Ishikawa (cell line): ENCODE results near the gene MRPS22.

Experiments
- CEBPB ChIP-seq: IDR thresholded peaks from 2 replicates; pipeline ENCODE4 v1.6.1; 2012
- CREB1 ChIP-seq: IDR thresholded peaks from 2 replicates; pipeline ENCODE4 v1.6.1; 2012; ENCODE audit warnings: low read depth
- EGR1 ChIP-seq: IDR thresholded peaks from 2 replicates; pipeline ENCODE4 v1.6.1; 2012
- EP300 ChIP-seq: IDR thresholded peaks from 2 replicates; pipeline ENCODE4 v1.6.1; 2012; ENCODE audit warnings: borderline replicate concordance
- FOXM1 ChIP-seq: IDR thresholded peaks from 2 replicates; pipeline ENCODE4 v1.6.1; 2012; ENCODE audit warnings: low read depth, borderline replicate concordance
- MAX ChIP-seq: IDR thresholded peaks from 2 replicates; pipeline ENCODE4 v1.6.1; 2012
- NFIC ChIP-seq: IDR thresholded peaks from 2 replicates; pipeline ENCODE4 v1.6.1; 2012
- RAD21 ChIP-seq: IDR thresholded peaks from 2 replicates; pipeline ENCODE4 v1.6.1; 2012; ENCODE audit warnings: low read depth
- REST ChIP-seq: IDR thresholded peaks from 2 replicates; pipeline ENCODE4 v1.6.1; 2012; ENCODE audit warnings: low read depth, mild to moderate bottlenecking
- TAF1 ChIP-seq: IDR thresholded peaks from 2 replicates; pipeline ENCODE4 v1.6.1; 2012; ENCODE audit warnings: low read depth, mild to moderate bottlenecking
- TCF12 ChIP-seq: IDR thresholded peaks from 2 replicates; pipeline ENCODE4 v1.6.1; 2012; ENCODE audit warnings: low read depth
- TEAD4 ChIP-seq: IDR thresholded peaks from 2 replicates; pipeline ENCODE4 v1.6.1; 2012
- USF1 ChIP-seq: IDR thresholded peaks from 2 replicates; pipeline ENCODE4 v1.6.1; 2012
- YY1 ChIP-seq: IDR thresholded peaks from 2 replicates; pipeline ENCODE4 v1.6.1; 2012; ENCODE audit warnings: low read depth
- ZBTB7A ChIP-seq: IDR thresholded peaks from 2 replicates; pipeline ENCODE4 v1.6.1; 2012; ENCODE audit warnings: low read depth

The MRPS22 gene

GRCh38 chr3:139306078-139306477 is 37.7 kb upstream of the MRPS22 start:
- TF ChIP-seq REST: no peak
- no peak for TF ChIP-seq ZBTB7A
- no peak for TF ChIP-seq USF1
- no peak for TF ChIP-seq FOXM1
- no peak for TF ChIP-seq NFIC
- TF ChIP-seq YY1: no peak
- TF ChIP-seq TEAD4: no peak
- no peak for TF ChIP-seq TAF1
- no peak for TF ChIP-seq CREB1
- TF ChIP-seq EGR1: no peak
- no peak for TF ChIP-seq MAX
- TF ChIP-seq CEBPB: no peak
- no peak for TF ChIP-seq TCF12
- TF ChIP-seq RAD21: no peak
- TF ChIP-seq EP300: no peak

GRCh38 chr3:139307072-139307491 is 36.7 kb upstream of the MRPS22 start:
- TF ChIP-seq ZBTB7A: no peak
- no peak for TF ChIP-seq MAX
- TF ChIP-seq RAD21: no peak
- TF ChIP-seq CEBPB: no peak
- no peak for TF ChIP-seq EGR1
- TF ChIP-seq YY1: no peak

DNA sequence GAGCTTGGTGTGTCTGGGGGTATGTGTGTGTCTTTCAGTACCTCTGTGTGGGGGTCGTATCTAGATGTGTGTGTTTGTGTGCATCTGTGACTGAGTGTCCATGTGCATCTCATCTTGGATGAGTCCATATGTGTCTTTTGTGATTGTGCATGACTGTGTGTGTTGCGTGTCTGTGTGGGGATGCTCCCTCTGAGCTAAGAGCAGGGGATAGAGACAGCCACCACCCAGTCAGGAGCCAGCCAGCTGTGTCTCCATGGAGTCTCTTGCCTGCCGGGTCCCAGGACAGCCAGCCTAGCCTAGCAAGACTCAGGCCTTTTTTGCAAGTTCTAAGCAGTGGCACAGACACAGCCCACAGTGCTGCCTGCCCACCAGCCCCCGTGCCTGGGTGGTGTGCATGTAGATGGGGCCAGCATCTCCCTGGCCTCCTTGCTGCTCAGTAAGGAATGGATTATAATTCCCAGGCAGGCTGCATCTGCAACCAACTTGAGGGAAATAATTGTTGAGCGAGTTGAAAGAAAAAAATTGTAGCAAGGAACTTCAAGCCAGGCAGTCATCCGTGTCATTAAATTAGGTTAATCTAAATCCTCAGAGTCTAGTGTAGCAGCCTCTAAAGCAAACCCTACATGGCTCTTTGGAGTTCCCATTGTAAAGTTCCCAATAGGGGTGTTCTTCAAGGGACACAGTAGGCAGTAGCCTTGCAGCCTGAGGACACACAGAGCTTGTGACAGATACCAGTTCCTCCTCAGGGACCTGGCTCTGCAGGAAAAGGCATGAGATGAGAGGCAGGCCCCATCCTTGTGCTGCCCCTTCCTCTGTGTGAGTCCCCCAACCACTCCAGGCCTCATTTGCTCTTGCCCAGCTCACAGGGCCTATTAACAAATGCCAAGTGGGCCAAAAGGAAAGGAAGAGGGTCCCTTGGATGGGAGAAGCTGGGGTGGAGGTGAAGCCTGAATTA is 35.9 kb upstream of the MRPS22 start:
- TF ChIP-seq USF1 (no peak), EP300 (no peak), EGR1 (no peak), FOXM1 (no peak), TCF12 (no peak), NFIC (no peak), TEAD4 (no peak), CEBPB (no peak), YY1 (no peak), CREB1 (no peak), ZBTB7A (no peak), REST (no peak), RAD21 (no peak), MAX (no peak), TAF1 (no peak)

GRCh38 chr3:139308560-139308959 is 35.3 kb upstream of the MRPS22 start:
- no peak for TF ChIP-seq EGR1
- no peak for TF ChIP-seq NFIC
- no peak for TF ChIP-seq USF1
- TF ChIP-seq RAD21: no peak
- TF ChIP-seq REST: no peak
- no peak for TF ChIP-seq FOXM1
- TF ChIP-seq YY1: no peak
